Stimulated activated CD8-positive, alpha-beta memory T cell treated with anti-CD3 and anti-CD28 coated beads, Interleukin-12 subunit alpha, Interleukin-12 subunit beta, amount 100 ng/mL, for 1 hour (primary cell): ENCODE results near the gene PRPF40B.

ENCODE experiments used
- DNase-seq: peaks from one replicate; pipeline ENCODE4 v3.0.0-alpha.2; 2020; ENCODE audit warnings: low read depth

The PRPF40B gene

GRCh38 chr12:49659753-49660152 lies 36.4 kb downstream of the PRPF40B start:
- no peak for DNase-seq

DNA sequence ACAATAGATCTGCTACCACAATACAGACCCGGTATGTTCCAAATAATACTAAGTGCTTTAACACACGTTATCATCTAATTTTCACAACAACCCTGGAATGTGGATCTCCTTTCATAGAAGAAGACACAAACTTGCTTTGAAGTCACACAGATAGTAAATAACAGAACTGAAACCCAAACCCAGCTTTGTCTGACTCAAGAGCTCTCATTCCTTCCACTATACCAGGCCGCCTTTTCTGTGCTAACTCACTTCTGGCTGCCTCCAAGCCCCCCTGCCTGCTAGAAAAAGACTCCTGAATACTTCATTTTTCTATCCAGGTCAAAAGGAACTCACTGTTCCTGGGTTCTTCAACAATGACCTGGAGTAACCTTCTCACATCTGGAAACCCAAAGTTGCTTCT lies 37.8 kb downstream of the PRPF40B start:
- DNase-seq = no peak

GRCh38 chr12:49661746-49662145 lies 38.4 kb downstream of the PRPF40B start:
- no peak for DNase-seq

DNA sequence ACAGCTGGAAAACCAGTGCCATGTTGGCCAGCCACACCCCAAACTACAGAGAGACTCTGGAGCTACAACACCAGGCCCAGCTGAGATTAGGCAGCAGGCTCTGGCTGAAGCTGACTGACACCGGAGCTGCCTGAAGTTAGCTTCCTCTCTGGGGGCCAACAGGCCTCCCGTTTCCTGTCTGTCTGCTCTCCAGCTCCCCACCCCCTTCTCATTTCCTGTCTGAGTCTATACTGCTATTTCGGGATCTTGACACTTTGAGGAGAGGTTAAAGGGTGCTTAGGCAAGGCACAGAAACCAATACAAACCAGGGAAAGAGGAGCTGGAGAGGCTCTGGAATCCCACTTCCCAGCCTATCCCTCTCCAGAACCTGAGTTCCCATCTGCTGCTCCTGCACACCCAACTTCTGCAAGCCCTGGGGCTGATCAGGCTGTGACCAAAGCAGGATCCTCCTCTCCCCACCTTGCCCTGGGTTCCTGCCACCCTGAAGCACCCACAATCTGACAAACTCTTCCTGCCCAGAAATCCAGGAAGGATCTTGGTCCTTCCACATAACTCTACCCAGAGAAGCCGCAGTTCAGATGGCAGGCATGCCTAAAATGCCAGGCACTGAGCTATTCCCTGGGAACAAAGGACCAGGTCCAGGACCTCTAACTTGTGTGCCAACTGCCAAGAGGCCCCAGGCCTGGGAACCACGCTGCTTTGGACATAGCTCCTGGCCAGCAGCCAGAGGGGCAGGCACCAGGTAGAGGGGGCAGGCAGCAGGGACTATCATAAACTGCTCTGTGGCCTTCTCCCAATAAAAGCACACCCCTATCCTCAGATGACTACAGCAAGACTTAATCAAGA lies 39.9 kb downstream of the PRPF40B start:
- DNase-seq = peak; percentile 53

GRCh38 chr12:49664167-49664566 lies 40.8 kb downstream of the PRPF40B start:
- no peak for DNase-seq

DNA sequence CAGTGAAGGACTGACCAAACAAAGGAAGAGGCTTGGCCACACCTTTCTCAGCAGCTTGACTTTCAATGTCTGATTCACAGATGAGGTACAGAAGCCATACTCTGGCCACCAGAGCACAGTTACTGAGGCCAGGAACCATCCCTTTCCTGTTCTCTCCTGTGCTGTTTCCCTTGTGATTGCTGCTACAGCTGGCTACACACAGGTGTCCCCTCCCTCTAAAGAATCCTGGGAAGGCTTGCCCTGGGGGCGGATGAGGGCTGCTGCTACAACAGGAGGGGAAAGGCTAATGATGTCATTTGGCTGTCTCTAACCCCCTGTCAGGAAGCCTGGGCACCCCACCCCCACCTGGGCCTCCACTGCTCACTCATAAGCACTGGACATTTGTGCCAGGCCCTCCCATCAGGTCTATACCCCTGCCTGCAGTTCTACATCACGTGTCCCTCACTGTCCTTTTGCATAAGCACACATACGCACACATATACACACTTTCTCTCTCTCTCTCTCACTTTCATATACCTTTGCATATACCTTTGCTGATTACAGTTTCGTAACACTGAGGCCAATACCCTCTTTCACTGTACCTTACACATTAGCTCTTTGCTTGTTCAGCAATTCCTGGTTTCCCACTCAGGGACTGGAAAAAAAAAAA lies 41.4 kb downstream of the PRPF40B start:
- DNase-seq = no peak

GRCh38 chr12:49665384-49665783 lies 42.0 kb downstream of the PRPF40B start:
- DNase-seq = no peak

- DNase-seq = no peak
Measured at GRCh38 chr12:49666176-49666575, 42.8 kb downstream of the PRPF40B start.

- no peak for DNase-seq
Measured at GRCh38 chr12:49667325-49668090, 44.1 kb downstream of the PRPF40B start.

DNA sequence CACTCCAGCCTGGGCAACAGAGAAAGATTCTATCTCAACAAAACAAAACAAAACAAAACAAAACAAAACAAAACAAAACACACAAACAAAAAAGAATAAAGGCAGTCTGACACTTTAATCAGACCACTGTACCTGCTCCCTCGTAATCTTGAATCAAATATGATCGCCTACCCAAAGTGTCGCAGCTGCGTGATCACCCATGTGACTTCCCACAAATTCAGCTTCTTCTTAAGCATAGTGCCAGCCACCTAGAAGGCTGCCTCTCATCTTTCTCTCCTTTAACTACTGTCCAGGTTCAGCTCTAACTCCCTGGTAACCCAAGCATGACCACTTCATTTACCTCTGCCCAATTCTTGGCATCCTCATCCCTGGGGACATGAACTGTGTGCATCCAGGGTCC lies 46.4 kb downstream of the PRPF40B start:
- no peak for DNase-seq

- DNase-seq = peak; percentile 32
Measured at GRCh38 chr12:49671031-49671765, 47.8 kb downstream of the PRPF40B start.

- DNase-seq = no peak
Measured at GRCh38 chr12:49672301-49673217, 49.2 kb downstream of the PRPF40B start.

- no peak for DNase-seq
Measured at GRCh38 chr12:49673446-49674317, 50.3 kb downstream of the PRPF40B start.

DNA sequence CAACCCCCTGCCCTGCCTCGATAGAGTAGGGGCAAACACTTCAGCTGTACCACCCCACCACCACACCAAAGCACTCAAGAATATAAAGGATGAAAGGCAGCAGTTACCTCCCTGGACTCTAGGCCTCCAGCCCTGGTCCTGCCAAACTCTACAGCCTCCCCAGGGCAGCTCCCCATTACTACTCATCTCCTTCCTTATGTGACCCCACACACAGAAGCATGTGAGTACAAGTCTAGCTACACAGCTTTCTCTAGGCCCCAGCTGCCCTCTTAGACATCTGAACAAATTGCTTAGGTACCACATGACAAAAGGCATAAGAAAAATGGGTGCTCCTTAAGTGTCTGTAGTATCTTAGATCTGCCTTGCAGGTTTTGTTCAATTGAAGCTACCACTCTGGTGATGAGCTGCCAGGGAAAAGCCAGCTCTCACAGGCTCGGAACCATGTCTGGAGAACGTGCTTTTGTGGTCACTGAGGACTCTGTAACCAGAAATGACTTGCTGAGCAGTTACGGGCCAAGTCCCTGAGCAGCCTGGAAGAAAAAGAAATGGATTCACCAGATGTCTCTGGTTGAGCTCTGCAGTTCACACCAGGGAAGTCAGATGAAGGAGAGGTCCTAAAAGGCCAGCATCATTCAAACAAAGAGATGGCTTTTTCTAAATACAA lies 51.1 kb downstream of the PRPF40B start:
- no peak for DNase-seq

GRCh38 chr12:49675137-49675536 lies 51.8 kb downstream of the PRPF40B start:
- no peak for DNase-seq

DNA sequence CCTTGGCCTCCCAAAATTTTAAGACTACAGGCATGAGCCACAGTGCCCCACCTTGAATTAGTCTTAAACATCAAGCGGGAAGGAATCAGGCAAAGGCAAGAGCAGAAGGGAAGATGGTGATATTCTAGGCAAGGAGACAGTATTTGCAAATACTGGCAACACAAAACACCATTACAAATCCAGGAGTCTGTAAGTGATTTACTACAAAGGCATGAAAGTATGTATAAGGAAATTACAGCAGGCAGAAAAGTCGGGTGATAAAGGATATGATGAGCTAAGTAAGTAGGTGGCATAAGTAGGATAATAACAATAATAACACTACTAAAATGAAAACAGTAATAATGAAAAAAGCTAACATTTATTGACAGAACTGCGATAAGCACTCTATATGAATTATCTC lies 55.4 kb downstream of the PRPF40B start:
- DNase-seq = no peak

DNA sequence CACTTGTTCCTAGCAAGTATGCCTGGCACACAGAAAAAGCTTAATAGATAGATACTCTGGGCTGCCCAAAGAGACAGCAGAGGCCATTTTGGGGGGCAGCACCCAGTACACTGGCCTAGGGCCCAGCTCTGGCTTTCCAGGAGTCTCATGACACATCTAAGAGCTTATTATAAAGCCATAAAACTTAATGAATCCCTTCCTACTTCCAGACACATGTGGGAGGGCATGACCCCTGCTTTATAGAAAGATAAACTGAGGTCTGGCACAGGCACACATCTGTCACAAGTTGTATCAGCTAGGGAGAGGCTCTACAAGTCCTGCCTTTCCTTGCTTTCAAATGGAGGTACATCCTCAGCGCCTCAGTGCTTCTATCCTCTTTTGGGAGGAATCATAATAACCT lies 56.7 kb downstream of the PRPF40B start:
- no peak for DNase-seq

DNA sequence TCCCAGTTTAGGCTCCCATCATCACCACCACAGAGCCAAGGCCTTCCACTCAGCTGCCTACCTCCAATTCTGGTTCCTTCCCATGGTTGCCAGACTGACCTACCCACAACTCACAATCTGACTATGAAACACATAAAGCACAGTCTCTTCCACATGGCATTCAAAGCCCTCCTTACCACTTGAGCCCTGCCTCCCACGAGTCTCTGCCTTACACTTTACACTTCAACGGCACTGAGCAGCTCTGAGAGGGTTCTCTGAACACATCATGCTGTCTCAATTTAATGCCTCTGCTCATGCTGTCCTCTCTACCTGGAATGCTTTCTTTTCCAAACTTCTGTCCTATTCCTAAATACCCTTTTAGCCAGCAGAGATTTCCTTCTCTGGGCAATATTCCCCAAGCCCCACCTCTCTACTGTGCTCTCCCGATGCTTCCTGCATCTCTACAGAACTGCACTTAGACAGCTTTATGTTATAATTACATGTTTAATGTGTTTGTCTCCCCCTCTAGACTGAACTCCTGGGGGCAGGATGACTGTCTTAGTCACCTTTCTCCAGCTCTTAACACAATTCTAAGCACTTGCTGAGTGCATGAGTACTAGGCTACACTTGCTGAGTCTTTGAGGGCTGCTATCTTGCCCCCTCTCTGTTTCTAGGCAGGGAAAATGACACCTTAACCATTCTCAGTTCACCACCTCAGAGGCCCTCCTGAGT lies 60.4 kb downstream of the PRPF40B start:
- no peak for DNase-seq

GRCh38 chr12:49684310-49684854 lies 61.0 kb downstream of the PRPF40B start:
- DNase-seq = no peak
